SK-N-SH treated with all-trans-retinoic acid at 6 μM for 48 hours (cell line): ENCODE measurements around the gene SLC12A9.

Experiments used
- ATAC-seq: fragments of 200-7000 bp; cut with Tn5 transposase; 3 replicates; pipeline ENCODE4 v1.9.1; 2020; ENCODE audit warnings: mild to moderate bottlenecking, moderate library complexity
- ARNTL ChIP-seq: fragments of 450-650 bp; formaldehyde crosslinking; IDR thresholded peaks from 2 replicates; pipeline ENCODE4 v1.5.0; 2020; ENCODE audit warnings: low read depth, mild to moderate bottlenecking, moderate library complexity, borderline replicate concordance
- BACH2 ChIP-seq: fragments of 250-450 bp; sonication (Bioruptor Pico); IDR thresholded peaks from 2 replicates; pipeline ENCODE4 v1.9.0; 2021; ENCODE audit warnings: mild to moderate bottlenecking, borderline replicate concordance
- CSDC2 ChIP-seq: fragments of 250-450 bp; sonication (Bioruptor Pico); IDR thresholded peaks from 2 replicates; pipeline ENCODE4 v1.5.0; 2020; ENCODE audit warnings: mild to moderate bottlenecking, moderate library complexity
- CSRNP3 ChIP-seq: fragments of 250-450 bp; sonication (Bioruptor Pico); IDR thresholded peaks from 2 replicates; pipeline ENCODE4 v1.5.1; 2021; ENCODE audit warnings: mild to moderate bottlenecking, moderate library complexity
- ESRRG ChIP-seq: fragments of 250-450 bp; sonication (Bioruptor Pico); IDR thresholded peaks from 2 replicates; pipeline ENCODE4 v1.6.1; 2021; ENCODE audit warnings: mild to moderate bottlenecking
- GLIS3 ChIP-seq: fragments of 250-450 bp; sonication (Bioruptor Pico); IDR thresholded peaks from 2 replicates; pipeline ENCODE4 v1.5.0; 2020; ENCODE audit warnings: mild to moderate bottlenecking, moderate library complexity
- ISL1 ChIP-seq: fragments of 250-450 bp; sonication (Bioruptor Pico); IDR thresholded peaks from 2 replicates; pipeline ENCODE4 v2.1.2; 2022; ENCODE audit warnings: mild to moderate bottlenecking, moderate library complexity
- OSR1 ChIP-seq: fragments of 250-450 bp; sonication (Bioruptor Pico); IDR thresholded peaks from 2 replicates; pipeline ENCODE4 v1.8.0; 2022; ENCODE audit warnings: moderate library complexity, mild to moderate bottlenecking, inconsistent platforms
- PATZ1 ChIP-seq: fragments of 250-450 bp; sonication (Bioruptor Pico); IDR thresholded peaks from 2 replicates; pipeline ENCODE4 v1.8.0; 2020; ENCODE audit warnings: mild to moderate bottlenecking, moderate library complexity, borderline replicate concordance
- POU6F1 ChIP-seq: fragments of 250-450 bp; sonication (Bioruptor Pico); IDR thresholded peaks from 2 replicates; pipeline ENCODE4 v1.8.0; 2021; ENCODE audit warnings: low read depth, mild to moderate bottlenecking, moderate library complexity, borderline replicate concordance
- PPARA ChIP-seq: fragments of 250-450 bp; sonication (Bioruptor Pico); IDR thresholded peaks from 2 replicates; pipeline ENCODE4 v1.5.0; 2020; ENCODE audit warnings: mild to moderate bottlenecking, borderline replicate concordance
- RARB ChIP-seq: fragments of 250-450 bp; sonication (Bioruptor Pico); IDR thresholded peaks from 2 replicates; pipeline ENCODE4 v1.8.0; 2021; ENCODE audit warnings: mild to moderate bottlenecking, moderate library complexity
- SNAI2 ChIP-seq: fragments of 250-450 bp; sonication (Bioruptor Pico); IDR thresholded peaks from 2 replicates; pipeline ENCODE4 v1.5.0; 2020; ENCODE audit warnings: mild to moderate bottlenecking, moderate library complexity
- TCF4 ChIP-seq: fragments of 250-450 bp; sonication (Bioruptor Pico); IDR thresholded peaks from 2 replicates; pipeline ENCODE4 v1.8.0; 2021; ENCODE audit warnings: mild to moderate bottlenecking, moderate library complexity, borderline replicate concordance
- TOX ChIP-seq: fragments of 250-450 bp; sonication (Bioruptor Pico); IDR thresholded peaks from 2 replicates; pipeline ENCODE4 v1.8.0; 2021; ENCODE audit warnings: mild to moderate bottlenecking, moderate library complexity, borderline replicate concordance
- ZFP3 ChIP-seq: fragments of 250-450 bp; sonication (Bioruptor Pico); IDR thresholded peaks from 2 replicates; pipeline ENCODE4 v1.5.0; 2020; ENCODE audit warnings: mild to moderate bottlenecking, moderate library complexity
- ZFP30 ChIP-seq: fragments of 450-650 bp; formaldehyde crosslinking; IDR thresholded peaks from 2 replicates; pipeline ENCODE4 v1.5.0; 2022; ENCODE audit warnings: mild to moderate bottlenecking, moderate library complexity
- ZNF565 ChIP-seq: fragments of 450-650 bp; formaldehyde crosslinking; conservative IDR thresholded peaks from 2 replicates; pipeline ENCODE4 v1.5.0; 2020; ENCODE audit warnings: low read depth, mild to moderate bottlenecking, moderate library complexity
- ZNF70 ChIP-seq: fragments of 450-650 bp; formaldehyde crosslinking; IDR thresholded peaks from 2 replicates; pipeline ENCODE4 v1.5.0; 2020; ENCODE audit warnings: mild to moderate bottlenecking, moderate library complexity
- ZNF8 ChIP-seq: fragments of 450-650 bp; formaldehyde crosslinking; IDR thresholded peaks from 2 replicates; pipeline ENCODE4 v1.5.0; 2020; ENCODE audit warnings: mild to moderate bottlenecking, moderate library complexity
- TF ChIP-seq, protein P1 (sequence below): fragments of 250-450 bp; sonication (Bioruptor Pico); IDR thresholded peaks from 2 replicates; pipeline ENCODE4 v1.5.1; 2020; ENCODE audit warnings: low read depth, mild to moderate bottlenecking, moderate library complexity
- TF ChIP-seq, protein P2 (sequence below): fragments of 250-450 bp; sonication (Bioruptor Pico); IDR thresholded peaks from 2 replicates; pipeline ENCODE4 v1.5.0; 2020; ENCODE audit warnings: mild to moderate bottlenecking, moderate library complexity

The SLC12A9 gene

DNA sequence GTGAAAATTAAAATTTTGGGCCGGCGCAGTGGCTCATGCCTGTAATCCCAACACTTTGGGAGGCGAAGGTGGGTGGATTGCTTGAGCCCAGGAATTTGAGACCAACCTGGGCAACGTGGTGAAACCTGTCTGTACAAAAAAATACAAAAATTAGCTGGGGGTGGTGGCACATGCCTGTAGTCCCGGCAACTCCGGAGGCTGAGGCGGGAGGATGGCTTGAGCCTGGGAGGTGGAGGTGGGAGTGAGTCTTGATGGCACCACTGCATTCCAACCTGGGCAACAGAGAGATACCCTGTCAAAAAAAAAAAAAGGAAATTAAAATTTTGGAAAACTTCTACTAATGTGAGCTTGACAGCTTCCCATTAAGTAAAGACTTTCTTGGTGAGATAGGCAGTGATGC is 25.5 kb downstream of the SLC12A9 start:
- ATAC-seq = no peak
- no peak for TF ChIP-seq SNAI2 (CRISPR knock-in tag)
- TF ChIP-seq ZFP30 (CRISPR knock-in tag) = no peak
- TF ChIP-seq PATZ1 (CRISPR knock-in tag) = no peak
- no peak for TF ChIP-seq TCF4
- TF ChIP-seq CSDC2 (CRISPR knock-in tag) = no peak
- no peak for TF ChIP-seq ZNF8 (CRISPR knock-in tag)
- no peak for TF ChIP-seq TOX
- TF ChIP-seq ZFP3 (CRISPR knock-in tag) = no peak
- no peak for TF ChIP-seq POU6F1 (CRISPR knock-in tag)
- TF ChIP-seq PPARA (CRISPR knock-in tag) = no peak
- TF ChIP-seq GLIS3 (CRISPR knock-in tag) = no peak
- no peak for TF ChIP-seq CSRNP3 (CRISPR knock-in tag)
- TF ChIP-seq OSR1 (CRISPR knock-in tag) = no peak
- TF ChIP-seq ZNF565 (CRISPR knock-in tag) = no peak
- TF ChIP-seq ZNF70 (CRISPR knock-in tag) = no peak
- no peak for TF ChIP-seq ISL1
- TF ChIP-seq, protein P1, sequence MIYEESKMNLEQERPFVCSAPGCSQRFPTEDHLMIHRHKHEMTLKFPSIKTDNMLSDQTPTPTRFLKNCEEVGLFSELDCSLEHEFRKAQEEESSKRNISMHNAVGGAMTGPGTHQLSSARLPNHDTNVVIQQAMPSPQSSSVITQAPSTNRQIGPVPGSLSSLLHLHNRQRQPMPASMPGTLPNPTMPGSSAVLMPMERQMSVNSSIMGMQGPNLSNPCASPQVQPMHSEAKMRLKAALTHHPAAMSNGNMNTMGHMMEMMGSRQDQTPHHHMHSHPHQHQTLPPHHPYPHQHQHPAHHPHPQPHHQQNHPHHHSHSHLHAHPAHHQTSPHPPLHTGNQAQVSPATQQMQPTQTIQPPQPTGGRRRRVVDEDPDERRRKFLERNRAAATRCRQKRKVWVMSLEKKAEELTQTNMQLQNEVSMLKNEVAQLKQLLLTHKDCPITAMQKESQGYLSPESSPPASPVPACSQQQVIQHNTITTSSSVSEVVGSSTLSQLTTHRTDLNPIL (CRISPR knock-in tag) = no peak
- TF ChIP-seq BACH2 = no peak
- TF ChIP-seq, protein P2, sequence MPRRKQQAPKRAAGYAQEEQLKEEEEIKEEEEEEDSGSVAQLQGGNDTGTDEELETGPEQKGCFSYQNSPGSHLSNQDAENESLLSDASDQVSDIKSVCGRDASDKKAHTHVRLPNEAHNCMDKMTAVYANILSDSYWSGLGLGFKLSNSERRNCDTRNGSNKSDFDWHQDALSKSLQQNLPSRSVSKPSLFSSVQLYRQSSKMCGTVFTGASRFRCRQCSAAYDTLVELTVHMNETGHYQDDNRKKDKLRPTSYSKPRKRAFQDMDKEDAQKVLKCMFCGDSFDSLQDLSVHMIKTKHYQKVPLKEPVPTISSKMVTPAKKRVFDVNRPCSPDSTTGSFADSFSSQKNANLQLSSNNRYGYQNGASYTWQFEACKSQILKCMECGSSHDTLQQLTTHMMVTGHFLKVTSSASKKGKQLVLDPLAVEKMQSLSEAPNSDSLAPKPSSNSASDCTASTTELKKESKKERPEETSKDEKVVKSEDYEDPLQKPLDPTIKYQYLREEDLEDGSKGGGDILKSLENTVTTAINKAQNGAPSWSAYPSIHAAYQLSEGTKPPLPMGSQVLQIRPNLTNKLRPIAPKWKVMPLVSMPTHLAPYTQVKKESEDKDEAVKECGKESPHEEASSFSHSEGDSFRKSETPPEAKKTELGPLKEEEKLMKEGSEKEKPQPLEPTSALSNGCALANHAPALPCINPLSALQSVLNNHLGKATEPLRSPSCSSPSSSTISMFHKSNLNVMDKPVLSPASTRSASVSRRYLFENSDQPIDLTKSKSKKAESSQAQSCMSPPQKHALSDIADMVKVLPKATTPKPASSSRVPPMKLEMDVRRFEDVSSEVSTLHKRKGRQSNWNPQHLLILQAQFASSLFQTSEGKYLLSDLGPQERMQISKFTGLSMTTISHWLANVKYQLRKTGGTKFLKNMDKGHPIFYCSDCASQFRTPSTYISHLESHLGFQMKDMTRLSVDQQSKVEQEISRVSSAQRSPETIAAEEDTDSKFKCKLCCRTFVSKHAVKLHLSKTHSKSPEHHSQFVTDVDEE = no peak

GRCh38 chr7:100878685-100879084 is 26.2 kb downstream of the SLC12A9 start:
- TF ChIP-seq CSRNP3 (CRISPR knock-in tag) (no peak), ISL1 (no peak), ZFP3 (CRISPR knock-in tag) (no peak), RARB (no peak), TCF4 (no peak), ARNTL (CRISPR knock-in tag) (no peak), PATZ1 (CRISPR knock-in tag) (no peak), PPARA (CRISPR knock-in tag) (no peak), ESRRG (no peak), BACH2 (no peak), ZNF70 (CRISPR knock-in tag) (no peak), POU6F1 (CRISPR knock-in tag) (no peak), OSR1 (CRISPR knock-in tag) (no peak), GLIS3 (CRISPR knock-in tag) (no peak)
- TF ChIP-seq, protein P1 (CRISPR knock-in tag) = no peak
- ATAC-seq = no peak
